Ishikawa (cell line): ENCODE data around the gene WIF1.

Experiments used
- CEBPB ChIP-seq: IDR thresholded peaks from 2 replicates; pipeline ENCODE4 v1.6.1; 2012
- CREB1 ChIP-seq: IDR thresholded peaks from 2 replicates; pipeline ENCODE4 v1.6.1; 2012; ENCODE audit warnings: low read depth
- EGR1 ChIP-seq: IDR thresholded peaks from 2 replicates; pipeline ENCODE4 v1.6.1; 2012
- EP300 ChIP-seq: IDR thresholded peaks from 2 replicates; pipeline ENCODE4 v1.6.1; 2012; ENCODE audit warnings: borderline replicate concordance
- FOXM1 ChIP-seq: IDR thresholded peaks from 2 replicates; pipeline ENCODE4 v1.6.1; 2012; ENCODE audit warnings: low read depth, borderline replicate concordance
- NFIC ChIP-seq: IDR thresholded peaks from 2 replicates; pipeline ENCODE4 v1.6.1; 2012
- RAD21 ChIP-seq: IDR thresholded peaks from 2 replicates; pipeline ENCODE4 v1.6.1; 2012; ENCODE audit warnings: low read depth
- TAF1 ChIP-seq: IDR thresholded peaks from 2 replicates; pipeline ENCODE4 v1.6.1; 2012; ENCODE audit warnings: low read depth, mild to moderate bottlenecking
- TEAD4 ChIP-seq: IDR thresholded peaks from 2 replicates; pipeline ENCODE4 v1.6.1; 2012
- YY1 ChIP-seq: IDR thresholded peaks from 2 replicates; pipeline ENCODE4 v1.6.1; 2012; ENCODE audit warnings: low read depth
- ZBTB7A ChIP-seq: IDR thresholded peaks from 2 replicates; pipeline ENCODE4 v1.6.1; 2012; ENCODE audit warnings: low read depth
- TF ChIP-seq, protein P1 (sequence below): IDR thresholded peaks from 2 replicates; pipeline ENCODE4 v1.6.1; 2012; ENCODE audit warnings: low read depth, mild to moderate bottlenecking
- TF ChIP-seq, protein P2 (sequence below): IDR thresholded peaks from 2 replicates; pipeline ENCODE4 v1.6.1; 2012
- TF ChIP-seq, protein P3 (sequence below): IDR thresholded peaks from 2 replicates; pipeline ENCODE4 v1.6.1; 2012

DNA sequence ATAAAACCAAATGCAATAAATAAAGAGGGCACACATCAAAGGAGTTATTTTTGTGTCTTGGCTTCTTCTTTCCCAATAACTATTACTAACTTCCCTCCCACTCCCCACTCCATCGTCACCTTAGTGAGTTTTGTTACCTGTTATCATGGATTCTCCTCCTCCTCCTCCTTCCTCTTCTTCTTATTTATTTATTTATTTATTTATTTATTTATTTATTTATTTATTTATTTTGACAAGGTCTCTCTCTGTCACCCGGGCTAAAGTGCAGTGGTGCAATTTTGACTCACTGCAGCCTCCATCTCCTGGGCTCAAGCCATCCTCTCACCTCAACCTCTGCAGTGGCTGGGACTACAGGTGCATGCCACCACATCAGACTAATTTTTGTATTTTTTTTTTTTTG is 26.4 kb downstream of the WIF1 start:
- TF ChIP-seq, protein P1, sequence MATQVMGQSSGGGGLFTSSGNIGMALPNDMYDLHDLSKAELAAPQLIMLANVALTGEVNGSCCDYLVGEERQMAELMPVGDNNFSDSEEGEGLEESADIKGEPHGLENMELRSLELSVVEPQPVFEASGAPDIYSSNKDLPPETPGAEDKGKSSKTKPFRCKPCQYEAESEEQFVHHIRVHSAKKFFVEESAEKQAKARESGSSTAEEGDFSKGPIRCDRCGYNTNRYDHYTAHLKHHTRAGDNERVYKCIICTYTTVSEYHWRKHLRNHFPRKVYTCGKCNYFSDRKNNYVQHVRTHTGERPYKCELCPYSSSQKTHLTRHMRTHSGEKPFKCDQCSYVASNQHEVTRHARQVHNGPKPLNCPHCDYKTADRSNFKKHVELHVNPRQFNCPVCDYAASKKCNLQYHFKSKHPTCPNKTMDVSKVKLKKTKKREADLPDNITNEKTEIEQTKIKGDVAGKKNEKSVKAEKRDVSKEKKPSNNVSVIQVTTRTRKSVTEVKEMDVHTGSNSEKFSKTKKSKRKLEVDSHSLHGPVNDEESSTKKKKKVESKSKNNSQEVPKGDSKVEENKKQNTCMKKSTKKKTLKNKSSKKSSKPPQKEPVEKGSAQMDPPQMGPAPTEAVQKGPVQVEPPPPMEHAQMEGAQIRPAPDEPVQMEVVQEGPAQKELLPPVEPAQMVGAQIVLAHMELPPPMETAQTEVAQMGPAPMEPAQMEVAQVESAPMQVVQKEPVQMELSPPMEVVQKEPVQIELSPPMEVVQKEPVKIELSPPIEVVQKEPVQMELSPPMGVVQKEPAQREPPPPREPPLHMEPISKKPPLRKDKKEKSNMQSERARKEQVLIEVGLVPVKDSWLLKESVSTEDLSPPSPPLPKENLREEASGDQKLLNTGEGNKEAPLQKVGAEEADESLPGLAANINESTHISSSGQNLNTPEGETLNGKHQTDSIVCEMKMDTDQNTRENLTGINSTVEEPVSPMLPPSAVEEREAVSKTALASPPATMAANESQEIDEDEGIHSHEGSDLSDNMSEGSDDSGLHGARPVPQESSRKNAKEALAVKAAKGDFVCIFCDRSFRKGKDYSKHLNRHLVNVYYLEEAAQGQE: no peak
- TF ChIP-seq TAF1 (no peak), CEBPB (no peak), ZBTB7A (no peak), EP300 (no peak), TEAD4 (no peak), RAD21 (no peak), YY1 (no peak), NFIC (no peak), EGR1 (no peak), FOXM1 (no peak), CREB1 (no peak)
- TF ChIP-seq, protein P2, sequence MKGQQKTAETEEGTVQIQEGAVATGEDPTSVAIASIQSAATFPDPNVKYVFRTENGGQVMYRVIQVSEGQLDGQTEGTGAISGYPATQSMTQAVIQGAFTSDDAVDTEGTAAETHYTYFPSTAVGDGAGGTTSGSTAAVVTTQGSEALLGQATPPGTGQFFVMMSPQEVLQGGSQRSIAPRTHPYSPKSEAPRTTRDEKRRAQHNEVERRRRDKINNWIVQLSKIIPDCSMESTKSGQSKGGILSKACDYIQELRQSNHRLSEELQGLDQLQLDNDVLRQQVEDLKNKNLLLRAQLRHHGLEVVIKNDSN: no peak
- TF ChIP-seq, protein P3, sequence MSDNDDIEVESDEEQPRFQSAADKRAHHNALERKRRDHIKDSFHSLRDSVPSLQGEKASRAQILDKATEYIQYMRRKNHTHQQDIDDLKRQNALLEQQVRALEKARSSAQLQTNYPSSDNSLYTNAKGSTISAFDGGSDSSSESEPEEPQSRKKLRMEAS: no peak
